IPS-18a (cell line): ENCODE results near the gene MLANA.

Experiments used
- H3K27ac ChIP-seq: one replicate; pipeline ENCODE4 v1.5.1; 2013; ENCODE audit warnings: low read length
- H3K27me3 ChIP-seq: one replicate; pipeline ENCODE4 v1.6.1; 2013; ENCODE audit warnings: mild to moderate bottlenecking, low read length; ENCODE audit not compliant: control insufficient read depth, insufficient read depth
- H3K36me3 ChIP-seq: one replicate; pipeline ENCODE4 v1.6.1; 2013; ENCODE audit warnings: low read depth, low read length; ENCODE audit not compliant: control insufficient read depth
- H3K4me1 ChIP-seq: one replicate; pipeline ENCODE4 v1.6.1; 2013; ENCODE audit warnings: low read depth, low read length; ENCODE audit not compliant: control insufficient read depth
- H3K4me3 ChIP-seq: one replicate; pipeline ENCODE4 v1.5.1; 2013; ENCODE audit warnings: low read length
- H3K9ac ChIP-seq: one replicate; pipeline ENCODE4 v1.6.1; 2013; ENCODE audit warnings: mild to moderate bottlenecking, low read length, moderate library complexity
- H3K9me3 ChIP-seq: one replicate; pipeline ENCODE4 v1.6.1; 2013; ENCODE audit warnings: low read depth, low read length; ENCODE audit not compliant: control insufficient read depth

MLANA gene

DNA sequence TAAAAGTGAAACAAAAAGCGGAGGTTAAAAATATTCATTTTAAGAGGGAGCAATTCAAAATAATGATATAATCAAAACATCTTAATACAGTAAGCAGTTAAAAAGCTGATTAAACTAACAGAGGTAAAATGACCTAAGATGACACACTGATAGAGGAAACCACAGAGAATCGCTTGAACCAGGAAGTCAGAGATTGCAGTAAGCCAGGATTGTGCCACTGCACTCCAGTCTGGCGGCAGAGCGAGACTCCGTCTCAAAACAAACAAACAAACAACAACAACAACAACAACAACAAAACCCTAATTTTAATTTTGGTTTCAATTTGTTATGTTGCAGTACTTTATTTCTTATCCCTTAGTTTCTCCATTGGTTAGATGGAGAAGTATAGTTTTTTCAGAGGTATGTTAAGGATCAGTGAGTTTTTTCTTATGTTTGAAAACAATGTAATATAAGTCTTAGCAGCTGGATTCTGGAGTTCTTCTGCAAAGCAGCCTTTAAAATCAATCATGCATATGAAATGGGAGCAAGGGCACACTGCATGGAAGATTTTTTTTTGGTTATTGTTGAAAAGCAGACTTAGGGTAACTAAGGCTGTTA is 58.5 kb downstream of the MLANA start:
- Histone ChIP-seq H3K4me3 (no peak overlapping the region), H3K27ac (no peak overlapping the region), H3K36me3 (no peaks in the 10 kb centered on the region), H3K4me1 (peaks cover 6% of the 10 kb centered on the region), H3K27me3 (no peaks in the 10 kb centered on the region), H3K9ac (no peak overlapping the region), H3K9me3 (no peaks in the 10 kb centered on the region)

DNA sequence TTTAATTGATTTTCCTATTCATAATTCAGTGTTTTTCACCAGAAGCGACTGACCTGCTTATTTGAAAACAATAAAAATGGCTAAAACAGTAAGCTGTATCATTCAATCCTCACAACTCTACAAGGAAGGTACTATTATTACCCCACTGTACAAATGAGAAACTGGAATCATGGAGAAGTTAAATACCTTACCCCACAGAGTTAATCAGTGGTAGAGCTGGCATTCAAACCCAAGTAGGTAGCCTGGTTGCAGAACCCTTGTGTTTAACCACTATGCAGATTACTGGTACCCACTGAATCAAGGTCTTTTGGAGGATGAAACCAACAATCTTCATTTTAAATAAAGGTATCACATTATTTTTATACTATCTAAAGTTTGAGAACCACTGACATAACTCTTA is 59.6 kb downstream of the MLANA start:
- H3K27me3 ChIP-seq, result no peaks in the 10 kb centered on the region
- no peak overlapping the region for H3K4me3 ChIP-seq
- no peaks in the 10 kb centered on the region for H3K9me3 ChIP-seq
- peaks cover 6% of the 10 kb centered on the region for H3K4me1 ChIP-seq
- H3K9ac ChIP-seq, result no peak overlapping the region
- no peaks in the 10 kb centered on the region for H3K36me3 ChIP-seq
- H3K27ac ChIP-seq, result no peak overlapping the region

DNA sequence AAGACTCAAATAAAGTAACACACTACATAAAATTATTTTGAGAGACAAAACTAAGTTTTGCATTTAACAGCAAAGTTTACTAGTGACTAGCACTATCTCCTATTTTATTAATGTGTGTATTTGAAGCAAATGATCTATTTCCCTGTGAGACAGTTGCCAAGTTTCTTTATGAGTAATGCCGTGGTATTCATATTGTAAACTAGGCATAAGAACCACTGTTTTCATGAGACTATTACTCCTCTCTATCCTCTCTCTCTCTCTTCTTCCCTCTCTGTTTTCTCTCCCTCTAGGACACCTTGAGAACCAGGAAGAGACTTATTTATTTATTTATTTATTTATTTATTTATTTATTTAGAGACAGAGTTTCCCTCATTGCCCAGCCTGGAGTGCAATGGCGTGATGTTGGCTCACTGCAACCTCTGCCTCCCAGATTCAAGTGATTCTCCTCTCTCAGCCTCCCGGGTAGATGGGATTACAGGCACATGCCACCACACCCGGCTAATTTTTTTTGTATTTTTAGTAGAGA is 61.1 kb downstream of the MLANA start:
- H3K4me1 ChIP-seq, result peaks cover 6% of the 10 kb centered on the region

DNA sequence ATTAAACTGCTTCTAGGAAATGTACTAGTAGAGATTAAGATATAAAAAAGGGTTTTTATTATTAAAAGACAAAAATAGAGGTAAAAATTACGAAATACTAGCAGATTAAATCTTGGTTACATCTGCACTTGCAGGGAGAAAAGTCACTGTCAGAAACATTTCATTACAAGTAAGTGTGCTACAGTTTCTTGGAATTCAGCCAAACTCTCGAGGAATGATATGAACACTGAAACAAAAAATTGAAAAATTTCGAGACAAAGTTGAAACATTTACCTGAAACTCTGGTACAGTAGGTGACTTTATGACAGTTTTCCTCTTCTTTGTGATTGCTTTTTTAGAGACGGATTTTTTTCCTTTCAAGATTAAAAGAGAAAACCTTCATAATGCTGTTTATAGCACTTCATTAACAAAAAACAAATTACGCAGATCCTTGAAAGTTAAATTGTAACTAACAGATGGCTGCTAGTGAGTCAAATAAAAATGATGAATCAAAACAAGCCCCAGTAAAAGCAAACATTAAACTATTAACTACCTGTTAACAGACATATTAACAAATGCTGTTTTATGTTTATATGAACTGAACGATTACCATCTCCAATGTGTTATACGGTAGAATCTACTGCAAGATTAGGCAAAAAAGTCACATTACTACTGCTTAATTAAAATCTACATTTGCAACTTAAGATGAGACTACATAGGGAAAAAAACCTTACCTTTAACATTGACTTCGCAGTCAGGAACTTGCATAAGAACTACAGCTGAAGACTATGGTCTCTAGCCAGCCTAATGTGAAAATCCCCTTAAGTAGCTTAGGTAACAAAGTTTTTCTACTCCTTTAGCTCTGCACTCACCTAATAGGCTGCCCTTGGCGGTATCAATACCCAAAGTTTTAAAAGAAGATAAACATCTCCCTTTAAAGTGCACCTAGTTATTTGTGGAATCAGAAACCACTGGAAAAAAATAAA is 63.3 kb downstream of the MLANA start:
- H3K4me1 ChIP-seq, result no peaks in the 10 kb centered on the region
- no peaks in the 10 kb centered on the region for H3K36me3 ChIP-seq
- no peaks in the 10 kb centered on the region for H3K27me3 ChIP-seq
- no peaks in the 10 kb centered on the region for H3K9me3 ChIP-seq
- H3K9ac ChIP-seq, result no peak overlapping the region
- H3K27ac ChIP-seq, result no peak overlapping the region
- no peak overlapping the region for H3K4me3 ChIP-seq

More for the DNA sequence above, 61.1 kb downstream of the MLANA start:
- no peak overlapping the region for H3K9ac ChIP-seq
- H3K9me3 ChIP-seq, result no peaks in the 10 kb centered on the region
- H3K27ac ChIP-seq, result no peak overlapping the region
- H3K4me3 ChIP-seq, result no peak overlapping the region
- H3K36me3 ChIP-seq, result no peaks in the 10 kb centered on the region
- no peaks in the 10 kb centered on the region for H3K27me3 ChIP-seq

DNA sequence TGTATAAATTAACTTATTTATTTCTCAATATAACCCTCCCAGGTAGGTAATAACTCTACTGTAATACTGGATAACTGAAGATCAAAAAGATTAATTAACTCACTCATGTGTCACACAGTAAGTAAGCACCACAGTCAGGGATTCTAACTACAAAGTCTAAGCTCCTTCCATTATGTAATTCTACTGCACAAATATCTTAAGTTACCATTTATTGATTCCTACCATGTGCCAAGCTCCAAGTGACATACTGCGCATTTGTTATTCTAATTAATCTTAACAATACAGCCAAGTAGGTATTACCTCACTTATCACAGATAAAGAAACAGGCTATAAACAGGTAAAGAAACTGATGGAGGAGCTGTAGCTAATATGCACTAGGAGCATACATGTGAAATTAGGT is 66.5 kb downstream of the MLANA start:
- Histone ChIP-seq H3K4me1 (no peaks in the 10 kb centered on the region), H3K9ac (no peak overlapping the region), H3K27ac (no peak overlapping the region), H3K4me3 (no peak overlapping the region), H3K27me3 (no peaks in the 10 kb centered on the region), H3K9me3 (no peaks in the 10 kb centered on the region), H3K36me3 (no peaks in the 10 kb centered on the region)

DNA sequence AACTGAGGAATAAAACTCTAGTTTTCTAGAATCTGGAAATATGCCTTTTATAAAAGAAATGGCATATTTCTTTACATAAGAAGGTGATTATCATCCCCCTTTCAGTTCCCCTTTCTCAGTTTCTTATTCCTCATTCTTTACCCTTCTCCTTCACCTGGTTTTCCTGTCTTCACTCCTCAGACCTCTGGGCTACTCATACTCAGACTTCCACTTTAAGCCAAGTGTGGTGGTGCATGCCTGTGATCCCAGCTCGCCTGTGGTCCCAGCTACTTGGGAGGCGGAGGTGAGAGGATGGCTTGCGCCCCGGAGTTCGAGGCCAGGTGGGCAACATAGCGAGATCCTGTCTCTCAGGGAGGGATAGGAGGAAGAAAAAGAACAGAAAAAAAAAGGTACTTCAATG is 67.6 kb downstream of the MLANA start:
- Histone ChIP-seq H3K36me3 (no peaks in the 10 kb centered on the region), H3K9me3 (no peaks in the 10 kb centered on the region), H3K27ac (no peak overlapping the region), H3K4me1 (no peaks in the 10 kb centered on the region), H3K27me3 (no peaks in the 10 kb centered on the region), H3K4me3 (no peak overlapping the region), H3K9ac (no peak overlapping the region)
